Mucosa of gallbladder (tissue), 1 donor: ENCODE results near the gene IL6ST. TPM values are rescaled to one million over a fixed set of nuclear protein-coding genes. Genes with fewer than 3 reads are reported as not detected.
"Not testable (repeated sequence)": the region's sequence is repeated elsewhere in the genome, so short reads cannot be mapped to it uniquely, and the experiment has no call there.

Experiments
- DNase-seq: peaks from one replicate; pipeline ENCODE4 v3.0.0-alpha.2; 2020; ENCODE audit warnings: low spot score
- total RNA-seq: library from RNA; stranded (reverse); gene quantifications from one replicate; pipeline ENCODE4 v1.2.1, GENCODE V29; 2021
- donor health status: DM: no; HTN: no; CAD: no.

The IL6ST gene
- total RNA-seq, 1 donor from 2014 or later: 235 TPM

- no peak for DNase-seq
Observed at GRCh38 chr5:55965525-55965924, 29.2 kb downstream of the IL6ST start.

- DNase-seq: no peak
Observed at GRCh38 chr5:55960779-55961178, 34.0 kb downstream of the IL6ST start.

DNA sequence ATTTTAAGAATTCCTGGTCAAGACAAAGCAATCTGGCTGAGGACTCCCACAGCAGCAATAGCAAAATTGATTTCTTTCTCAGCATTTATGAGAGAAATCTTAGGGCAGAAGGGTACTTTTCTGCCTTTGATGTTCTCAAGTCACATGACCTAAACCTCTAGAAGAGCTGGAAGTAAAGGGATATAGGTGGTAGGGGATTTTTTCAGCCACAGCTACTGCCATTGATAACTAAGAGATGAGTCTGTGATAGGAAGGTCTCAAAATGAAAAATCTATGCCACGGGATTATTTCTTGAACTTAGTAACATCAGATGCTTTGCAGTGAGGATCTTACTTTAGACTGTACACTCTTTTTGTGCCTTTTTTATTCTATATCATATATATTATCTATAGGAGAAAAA, 35.6 kb downstream of the IL6ST start:
- DNase-seq: no peak

GRCh38 chr5:55941154-55941553, 53.6 kb downstream of the IL6ST start:
- not testable (repeated sequence) for DNase-seq

DNA sequence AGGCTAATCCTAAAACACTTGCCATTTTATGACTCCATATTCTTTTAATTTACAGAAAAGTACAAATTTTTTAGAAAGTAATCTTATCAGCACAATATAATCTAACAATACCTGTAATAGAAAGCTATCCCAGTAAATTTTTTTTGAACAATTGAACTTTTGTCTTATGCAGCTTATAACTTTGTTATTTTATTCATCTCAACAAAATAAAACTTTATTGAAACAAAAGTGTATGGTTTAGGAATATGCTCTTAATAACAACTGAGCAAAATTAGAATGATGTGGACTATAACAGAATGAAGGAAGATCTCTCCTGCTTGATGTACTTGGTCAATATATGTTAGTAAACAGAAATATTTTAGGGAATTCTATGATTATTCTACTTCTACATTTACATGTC, 57.2 kb downstream of the IL6ST start:
- DNase-seq: not testable (repeated sequence)

DNA sequence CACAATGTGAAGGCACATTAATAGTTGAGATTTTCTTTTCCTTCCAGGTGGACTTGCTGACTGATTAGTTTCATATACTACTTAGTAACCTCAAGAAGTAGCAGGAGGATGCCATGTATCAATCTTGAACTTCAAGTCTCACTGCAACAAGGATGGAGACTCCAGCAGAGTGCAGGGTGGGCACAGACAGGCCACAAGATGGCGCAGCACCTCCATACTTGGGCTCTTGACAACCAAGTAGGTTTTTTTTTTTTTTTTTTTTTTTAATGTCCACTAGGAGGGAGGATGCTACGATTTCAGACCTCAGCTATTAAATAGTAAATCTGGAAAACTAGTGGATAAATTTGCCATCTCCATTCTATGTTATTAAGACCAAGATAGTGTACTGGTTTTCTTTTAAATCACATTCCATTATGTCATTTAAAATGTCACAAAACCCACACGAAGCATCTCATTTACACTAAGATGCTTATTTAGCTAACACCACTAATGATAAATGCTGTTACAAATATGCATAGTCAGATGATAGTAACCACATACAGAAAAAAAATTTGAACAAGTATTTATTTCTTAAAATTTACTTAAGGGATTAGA, 58.6 kb downstream of the IL6ST start:
- peak; percentile 76 for DNase-seq

DNA sequence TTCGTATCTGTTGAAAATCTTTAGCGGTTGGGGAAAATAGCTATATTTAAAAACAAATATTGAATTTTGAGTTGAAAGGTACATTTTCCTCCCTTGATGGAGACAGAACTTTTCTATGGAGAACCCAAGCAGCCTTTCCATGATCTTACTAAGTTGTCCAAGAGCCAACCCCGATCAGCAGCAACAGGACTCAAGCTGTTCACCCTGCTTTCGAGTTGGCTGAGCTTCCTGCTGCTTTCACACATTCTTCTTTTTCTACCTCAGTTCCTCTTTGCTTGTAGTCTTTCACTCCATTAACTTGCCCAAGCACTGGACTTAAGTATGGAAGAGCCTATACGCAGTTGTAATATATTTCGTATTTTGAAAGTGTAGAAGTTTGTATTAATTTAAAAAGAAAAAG, 59.4 kb downstream of the IL6ST start:
- DNase-seq: no peak

GRCh38 chr5:55934720-55935119, 60.0 kb downstream of the IL6ST start:
- DNase-seq: no peak

DNA sequence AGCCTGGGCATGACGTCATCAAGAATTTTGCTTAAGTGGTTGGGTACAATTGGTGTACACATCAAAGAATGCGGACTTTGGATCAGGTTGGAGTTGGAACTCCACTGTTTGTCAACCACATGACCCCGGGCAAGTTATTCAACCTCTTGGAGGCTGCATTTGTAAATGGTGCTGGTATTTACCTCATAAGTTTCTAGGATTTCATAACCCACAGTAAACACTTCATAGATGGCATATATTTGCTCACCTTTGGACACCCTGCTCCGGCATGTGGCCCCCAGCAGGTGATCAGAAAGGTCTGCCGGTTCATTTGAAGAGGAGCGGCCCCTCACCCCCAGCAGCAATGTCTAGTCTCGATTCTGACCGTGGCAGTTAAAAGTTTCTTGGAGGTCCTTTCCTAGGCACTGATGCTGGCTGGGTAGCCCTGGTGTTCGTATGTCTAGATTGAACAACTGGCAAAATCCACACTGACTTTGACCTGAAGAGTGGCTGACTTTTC, 60.6 kb downstream of the IL6ST start:
- peak; percentile 73 for DNase-seq

GRCh38 chr5:55933377-55934114, 61.2 kb downstream of the IL6ST start:
- DNase-seq: no peak

GRCh38 chr5:55932700-55933099, 62.1 kb downstream of the IL6ST start:
- no peak for DNase-seq

DNA sequence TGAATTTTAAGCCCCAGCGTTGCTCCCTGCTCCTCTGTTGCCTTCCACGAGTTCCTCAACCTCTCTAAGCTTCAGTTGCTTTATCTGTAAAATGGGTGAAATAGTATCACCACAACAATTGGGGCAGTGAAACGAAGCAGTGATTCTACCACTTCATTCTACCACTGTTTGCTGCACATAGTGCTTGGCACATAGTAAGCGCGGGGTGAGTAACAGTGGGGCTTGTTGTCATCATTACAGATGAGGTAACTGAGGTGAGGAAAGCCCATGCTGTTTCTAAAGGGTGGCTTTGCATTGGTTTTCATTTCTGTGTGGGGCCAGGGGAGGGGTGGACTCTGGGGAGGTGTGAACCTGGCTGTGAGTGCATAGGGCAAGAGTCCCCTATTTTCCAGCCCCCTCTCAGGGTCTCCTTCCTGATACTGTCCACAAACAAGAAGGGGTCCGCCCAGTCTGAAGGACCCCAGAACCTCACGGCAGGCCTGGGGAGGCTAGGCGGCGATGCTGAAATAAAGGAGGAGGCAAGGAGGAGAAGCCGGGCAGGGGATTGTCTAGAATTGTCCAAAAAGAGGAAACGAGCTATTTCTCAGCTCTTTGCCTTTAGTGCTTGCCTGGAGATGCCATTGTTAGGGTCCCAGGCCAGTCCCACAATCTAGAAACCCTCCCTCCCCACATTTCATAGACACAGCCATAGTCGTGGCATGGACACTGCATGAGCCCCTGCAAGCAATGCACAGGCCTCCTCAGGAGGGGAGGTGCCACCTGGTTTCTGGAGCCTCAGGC, 65.6 kb downstream of the IL6ST start:
- no peak for DNase-seq

DNA sequence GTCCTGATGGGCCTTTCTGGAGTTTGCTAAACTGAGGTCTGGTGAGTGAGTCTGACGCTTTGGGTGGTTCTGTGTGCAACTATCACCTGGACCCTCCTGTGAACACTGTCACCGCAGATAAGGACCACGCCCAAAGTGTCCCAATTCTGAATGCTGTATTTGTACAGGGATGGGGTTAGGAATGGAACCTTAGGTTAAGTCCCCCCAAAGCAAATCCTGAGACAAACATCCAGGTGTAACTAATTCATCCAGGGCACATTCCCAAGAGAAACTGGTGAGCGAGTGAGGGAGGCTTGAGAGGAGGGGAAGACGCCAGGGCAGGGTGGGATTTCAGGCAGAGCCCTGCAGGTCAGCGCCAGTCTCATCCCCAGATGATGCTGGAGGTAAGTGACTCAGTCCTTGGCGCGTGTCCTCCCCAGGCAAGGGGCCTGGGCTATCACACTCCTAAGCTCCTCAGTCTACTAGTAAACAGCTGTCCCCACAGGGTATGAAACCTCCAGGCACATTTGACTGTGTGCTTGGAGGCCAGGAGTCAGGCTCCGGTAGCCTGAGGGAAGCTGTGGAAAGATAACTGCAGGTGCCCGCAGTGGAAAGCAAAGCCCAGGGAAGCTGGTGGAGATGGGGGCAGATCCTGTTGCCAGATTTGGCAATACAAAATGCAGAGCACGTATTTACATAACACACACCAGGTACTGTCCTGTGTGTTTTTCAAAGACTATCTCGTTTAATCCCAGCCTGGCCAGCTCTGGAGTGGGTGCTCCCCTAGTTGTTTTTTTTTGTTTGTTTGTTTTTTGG, 66.7 kb downstream of the IL6ST start:
- no peak for DNase-seq

DNA sequence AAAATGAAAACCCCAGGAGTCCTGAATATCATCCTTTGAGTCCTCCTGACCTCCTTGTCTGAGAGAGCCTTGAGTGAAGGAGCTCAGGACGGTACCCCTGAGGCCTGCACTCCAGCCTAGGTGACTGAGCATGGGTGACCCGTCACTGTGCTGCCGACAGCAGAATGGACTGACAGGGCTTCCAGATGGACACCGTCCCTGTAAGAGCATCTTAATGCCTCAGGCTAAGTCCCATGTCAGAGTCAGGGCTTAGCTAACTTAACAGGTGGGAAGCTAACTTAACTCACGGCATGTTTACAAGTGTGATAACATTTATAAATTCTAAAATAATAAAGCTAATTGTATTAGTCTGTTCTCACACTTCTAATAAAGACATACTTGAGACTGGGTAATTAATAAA, 68.3 kb downstream of the IL6ST start:
- DNase-seq: no peak

GRCh38 chr5:55925712-55926111, 69.1 kb downstream of the IL6ST start:
- DNase-seq: no peak

DNA sequence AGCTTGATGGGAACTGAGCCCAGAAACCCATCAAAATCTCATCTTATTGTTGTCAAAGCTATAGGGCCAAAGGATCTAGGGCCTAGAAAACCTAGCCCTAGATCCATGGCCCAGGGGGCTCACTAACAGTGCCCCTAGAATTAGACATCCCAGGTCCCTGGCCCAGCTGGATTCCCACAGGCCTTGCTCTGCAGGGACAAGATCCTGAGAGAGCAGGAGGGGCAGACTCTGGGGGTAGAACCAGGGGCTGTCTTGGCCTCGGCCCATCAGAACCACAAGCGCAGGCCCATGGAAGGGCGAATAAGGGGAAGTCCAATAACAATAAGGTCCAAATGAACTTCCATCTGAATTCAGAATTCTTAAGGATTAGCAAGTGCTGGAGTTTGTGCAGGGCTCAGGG, 69.6 kb downstream of the IL6ST start:
- DNase-seq: no peak

DNA sequence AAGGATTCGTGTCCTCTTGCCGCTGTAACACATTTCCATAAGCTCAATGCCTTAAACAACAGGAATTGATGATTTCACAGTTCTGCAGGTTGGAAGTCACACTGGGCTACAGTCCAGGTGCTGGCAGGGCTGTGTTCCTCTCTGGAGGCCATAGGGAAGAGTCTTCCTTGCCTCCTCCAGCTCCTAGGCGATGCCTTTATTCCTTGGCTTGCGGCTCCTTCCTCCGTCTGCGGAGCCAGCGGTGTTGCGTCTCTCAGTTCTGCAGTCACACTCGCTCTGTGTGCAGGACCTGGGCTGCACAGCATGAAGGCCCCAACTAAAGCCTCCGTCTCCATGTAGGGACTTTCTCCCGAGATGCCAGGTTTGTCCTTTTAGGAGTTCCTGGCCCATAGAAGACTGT, 70.0 kb downstream of the IL6ST start:
- DNase-seq: no peak

GRCh38 chr5:55923865-55924500, 70.8 kb downstream of the IL6ST start:
- no peak for DNase-seq

DNA sequence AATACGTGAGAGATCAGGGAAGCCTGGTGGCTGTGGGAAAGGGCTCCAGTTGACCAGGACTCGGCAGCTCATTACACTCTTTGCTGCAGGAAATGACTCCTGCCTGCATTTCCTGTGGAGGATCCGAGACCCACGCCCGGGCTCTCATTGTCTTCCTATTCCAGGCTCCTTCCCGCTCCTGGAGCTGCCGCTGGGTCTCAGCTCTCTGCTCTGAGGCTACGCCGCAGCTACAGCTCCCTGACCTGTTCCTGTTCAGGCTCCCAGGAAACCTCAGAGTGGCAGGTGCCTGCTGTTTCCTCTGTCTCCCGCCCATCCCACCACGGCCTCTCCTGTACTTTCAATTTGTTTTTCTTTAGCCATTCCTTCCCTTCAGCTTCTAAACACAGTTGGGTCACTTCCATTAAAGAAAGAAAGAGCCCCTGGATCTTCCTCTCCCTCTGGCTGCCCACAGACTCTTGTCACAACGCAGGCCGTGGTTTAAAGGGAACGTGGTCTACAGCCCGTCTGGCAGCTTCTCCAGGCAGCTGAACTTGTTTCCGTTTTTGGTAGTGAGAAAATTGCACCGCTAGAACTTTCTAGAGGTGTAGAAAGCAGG, 71.5 kb downstream of the IL6ST start:
- no peak for DNase-seq

- no peak for DNase-seq
Observed at GRCh38 chr5:55921617-55922016, 73.1 kb downstream of the IL6ST start.

DNA sequence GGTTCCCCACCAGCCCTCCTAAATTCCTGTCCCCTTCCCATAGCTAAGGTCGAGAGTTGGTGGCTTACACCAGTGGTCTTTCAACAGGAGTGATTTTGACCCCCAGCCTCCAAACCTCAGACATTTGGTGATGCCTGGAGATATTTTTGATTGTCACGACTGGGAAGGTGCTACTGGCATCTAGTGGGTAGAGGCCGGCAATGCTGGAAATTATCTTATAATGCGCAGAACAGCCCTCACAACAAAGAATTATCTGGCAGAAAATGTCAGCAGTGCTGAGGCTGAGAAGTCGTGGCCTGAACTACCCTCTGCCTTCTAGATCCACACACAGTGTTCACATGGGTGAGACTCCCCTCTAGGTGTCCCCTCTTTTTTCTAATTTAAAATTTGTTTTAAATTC, 74.0 kb downstream of the IL6ST start:
- DNase-seq: no peak
